ENCODE data around the gene COX4I1. TPM values are rescaled to one million over a fixed set of nuclear protein-coding genes. Genes with fewer than 3 reads are reported as not detected.

Gene COX4I1
- total and polyA plus RNA-seq, 2 of the 8 experiments (the other 6 are each of a cell fraction or from before 2014, with no cell fraction given) = 507 to 707 TPM

- no peak for TF ChIP-seq CHD7 (IDR thresholded peaks at IDR 0.05; ENCODE audit: insufficient replicate concordance, low read length)
- no peak for TF ChIP-seq ATF2 (IDR thresholded peaks at IDR 0.05; ENCODE audit: low read length)
- TF ChIP-seq CHD2 (IDR thresholded peaks at IDR 0.05; ENCODE audit: low read length) = no peak
- no peak for TF ChIP-seq CBX8 (IDR thresholded peaks at IDR 0.05; ENCODE audit: borderline replicate concordance, low read depth, low read length)
- no peak for TF ChIP-seq KDM1A (IDR thresholded peaks at IDR 0.05; ENCODE audit: borderline replicate concordance, low read length)
- TF ChIP-seq SP2 (IDR thresholded peaks at IDR 0.05; ENCODE audit: low read length) = no peak
- no peak for TF ChIP-seq CREB1 (IDR thresholded peaks at IDR 0.05)
- TF ChIP-seq RXRA (IDR thresholded peaks at IDR 0.05; ENCODE audit: insufficient read depth, low read depth, low read length) = no peak
- TF ChIP-seq SIX5 (IDR thresholded peaks at IDR 0.05; ENCODE audit: low read depth, low read length) = no peak
- no peak for TF ChIP-seq SUZ12 (IDR thresholded peaks at IDR 0.05; ENCODE audit: low read length)
- TF ChIP-seq HDAC2 (IDR thresholded peaks at IDR 0.05; ENCODE audit: borderline replicate concordance in 1 of 2, low read depth in 2 of 2, low read length in 2 of 2) = no peak
Measured at GRCh38 chr16:85762970-85763369, 36.5 kb upstream of the COX4I1 start (continued).
